ENCODE data around the gene SCEL.

The SCEL gene

DNA sequence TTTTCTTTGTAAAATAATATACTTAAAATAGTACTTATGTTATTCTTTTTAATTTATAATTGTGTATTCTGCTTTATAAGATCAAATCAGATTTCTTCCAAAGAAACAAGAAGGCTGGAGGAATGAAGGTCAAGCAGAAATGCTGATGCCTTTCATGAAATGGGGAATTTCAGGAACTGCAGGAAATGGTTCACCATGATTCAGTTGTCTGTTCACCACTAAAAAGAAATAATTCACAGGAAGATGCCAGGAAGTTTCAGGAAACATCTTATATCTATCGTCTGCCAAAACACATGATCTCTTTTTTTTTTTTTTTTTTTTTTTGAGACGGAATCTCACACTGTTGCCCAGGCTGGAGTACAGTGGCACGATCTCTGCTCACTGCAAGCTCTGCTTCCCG, 15.7 kb upstream of the SCEL start:
- no peak for DNase-seq (ENCODE audit: low read depth in 2 of 3, low spot score in 2 of 3)

DNA sequence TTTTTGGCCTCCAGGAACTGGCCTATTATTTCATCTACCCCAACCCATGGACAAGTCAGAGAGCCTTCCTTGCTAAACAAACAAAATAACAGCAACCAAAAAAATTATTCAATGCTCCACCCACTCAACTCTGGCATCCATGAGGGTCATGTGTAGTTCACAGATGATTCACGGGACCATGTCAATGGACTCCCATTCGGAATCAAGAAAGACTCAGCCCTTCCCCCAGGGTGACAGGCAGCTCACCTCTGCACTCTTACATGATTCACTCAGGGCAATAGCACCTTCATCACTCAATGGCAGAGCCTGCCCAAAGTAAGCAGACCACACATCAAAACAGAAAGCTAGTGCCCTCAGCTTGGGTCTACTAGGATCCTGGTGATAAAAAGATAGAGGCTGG, 14.3 kb upstream of the SCEL start:
- no peak for DNase-seq (ENCODE audit: low read depth in 2 of 3, low spot score in 2 of 3)

GRCh38 chr13:77521595-77522367, 13.7 kb upstream of the SCEL start:
- DNase-seq (ENCODE audit: low read depth in 2 of 3, low spot score in 2 of 3), result no peak

DNA sequence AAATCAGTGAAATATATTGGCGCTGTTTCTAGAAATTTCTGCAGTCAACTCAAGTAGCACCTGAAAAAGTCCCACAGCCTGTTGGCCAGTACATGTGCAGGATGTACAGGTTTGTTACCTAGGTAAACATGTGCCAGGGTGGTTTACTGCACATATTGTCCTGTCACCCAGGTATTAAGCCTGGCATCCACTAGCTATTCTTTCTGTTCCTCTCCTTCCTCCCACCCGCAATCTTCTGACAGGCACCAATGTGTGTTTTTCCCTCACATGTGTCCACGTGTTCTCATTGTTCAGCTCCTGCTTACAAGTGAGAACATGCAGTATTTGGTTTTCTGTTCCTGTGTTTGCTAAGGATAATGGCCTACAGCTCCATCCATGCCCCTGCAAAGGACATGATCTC, 13.1 kb upstream of the SCEL start:
- no peak for DNase-seq (ENCODE audit: low read depth in 2 of 3, low spot score in 2 of 3)

GRCh38 chr13:77523386-77523785, 12.1 kb upstream of the SCEL start:
- DNase-seq (ENCODE audit: low read depth in 2 of 3, low spot score in 2 of 3), result no peak

- DNase-seq (ENCODE audit: low read depth in 2 of 3, low spot score in 2 of 3), result no peak
Measured at GRCh38 chr13:77523834-77524728, 11.4 kb upstream of the SCEL start.

DNA sequence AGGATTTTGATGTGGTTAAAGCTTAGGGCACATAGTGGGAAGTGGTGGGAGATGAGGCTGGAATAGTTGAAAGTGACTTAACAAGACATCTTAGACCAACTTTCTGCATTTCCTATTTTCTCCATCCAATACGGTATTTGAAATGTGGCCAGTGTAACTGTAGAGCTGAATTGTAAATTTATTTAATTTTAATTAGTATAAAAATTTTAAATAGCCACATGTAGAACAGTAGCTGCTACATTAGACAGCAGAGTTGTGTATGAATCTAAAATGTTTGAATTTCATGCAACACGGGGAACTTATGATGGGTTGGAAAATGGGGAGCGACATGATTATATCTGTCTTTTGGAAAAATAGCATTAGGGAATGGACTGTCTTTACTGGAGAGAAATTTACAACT, 7.1 kb upstream of the SCEL start:
- no peak for DNase-seq (ENCODE audit: low read depth in 2 of 3, low spot score in 2 of 3)

DNA sequence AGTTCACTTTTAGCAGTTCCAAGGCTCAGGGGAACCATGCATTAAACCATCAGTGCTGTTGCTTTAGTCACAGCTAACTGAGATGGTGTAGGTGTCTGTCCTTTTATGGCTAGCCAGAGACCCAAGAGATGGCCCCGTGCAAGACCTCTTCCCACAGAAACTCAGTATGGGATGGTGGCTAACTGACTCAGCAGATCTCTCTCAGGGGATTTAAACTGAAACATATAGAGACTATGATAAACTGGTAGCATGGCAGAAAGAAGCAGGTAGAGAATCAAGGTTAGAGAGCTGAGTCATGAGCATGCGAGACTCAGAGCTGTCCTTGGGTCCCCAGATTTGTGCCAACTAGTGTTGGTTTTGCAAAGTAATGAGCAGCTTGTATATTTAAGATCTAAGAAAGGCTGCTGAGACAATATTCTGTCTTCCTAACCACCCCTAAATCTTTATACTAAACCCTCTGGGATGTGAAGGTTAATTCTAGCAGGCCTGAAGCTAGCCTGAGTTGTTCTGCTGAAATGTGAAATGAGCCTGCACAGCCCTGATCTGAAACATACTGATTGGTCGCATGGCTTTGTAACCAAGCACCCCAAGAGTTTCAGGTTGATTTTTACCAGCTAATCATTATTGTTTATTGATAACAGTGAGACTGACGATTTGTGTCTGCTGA, 6.5 kb upstream of the SCEL start:
- no peak for DNase-seq (ENCODE audit: low read depth in 2 of 3, low spot score in 2 of 3)

GRCh38 chr13:77529501-77529840, 6.0 kb upstream of the SCEL start:
- no peak for DNase-seq (ENCODE audit: low read depth in 2 of 3, low spot score in 2 of 3)

GRCh38 chr13:77530875-77531274, 4.6 kb upstream of the SCEL start:
- DNase-seq (ENCODE audit: low read depth in 2 of 3, low spot score in 2 of 3), result no peak

DNA sequence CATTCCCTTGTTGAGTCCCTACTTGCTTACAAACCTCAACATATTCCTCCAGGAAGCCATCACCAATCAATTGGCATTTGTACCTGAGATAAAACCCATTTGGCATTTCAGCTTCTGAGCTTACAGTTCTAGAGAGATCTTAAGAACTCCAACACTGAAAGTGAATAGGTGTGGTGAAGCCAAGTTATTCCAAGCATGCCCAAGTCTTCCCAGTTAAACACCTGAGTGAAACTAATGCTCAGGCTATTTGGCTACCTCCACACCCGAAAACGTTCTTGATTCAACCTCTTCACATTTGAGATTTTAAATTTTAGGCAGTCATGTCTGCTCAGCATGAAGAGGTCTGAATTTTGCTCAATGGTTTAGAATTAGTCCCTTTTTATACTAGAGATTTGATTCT, 2.5 kb upstream of the SCEL start:
- no peak for DNase-seq (ENCODE audit: low read depth in 2 of 3, low spot score in 2 of 3)

DNA sequence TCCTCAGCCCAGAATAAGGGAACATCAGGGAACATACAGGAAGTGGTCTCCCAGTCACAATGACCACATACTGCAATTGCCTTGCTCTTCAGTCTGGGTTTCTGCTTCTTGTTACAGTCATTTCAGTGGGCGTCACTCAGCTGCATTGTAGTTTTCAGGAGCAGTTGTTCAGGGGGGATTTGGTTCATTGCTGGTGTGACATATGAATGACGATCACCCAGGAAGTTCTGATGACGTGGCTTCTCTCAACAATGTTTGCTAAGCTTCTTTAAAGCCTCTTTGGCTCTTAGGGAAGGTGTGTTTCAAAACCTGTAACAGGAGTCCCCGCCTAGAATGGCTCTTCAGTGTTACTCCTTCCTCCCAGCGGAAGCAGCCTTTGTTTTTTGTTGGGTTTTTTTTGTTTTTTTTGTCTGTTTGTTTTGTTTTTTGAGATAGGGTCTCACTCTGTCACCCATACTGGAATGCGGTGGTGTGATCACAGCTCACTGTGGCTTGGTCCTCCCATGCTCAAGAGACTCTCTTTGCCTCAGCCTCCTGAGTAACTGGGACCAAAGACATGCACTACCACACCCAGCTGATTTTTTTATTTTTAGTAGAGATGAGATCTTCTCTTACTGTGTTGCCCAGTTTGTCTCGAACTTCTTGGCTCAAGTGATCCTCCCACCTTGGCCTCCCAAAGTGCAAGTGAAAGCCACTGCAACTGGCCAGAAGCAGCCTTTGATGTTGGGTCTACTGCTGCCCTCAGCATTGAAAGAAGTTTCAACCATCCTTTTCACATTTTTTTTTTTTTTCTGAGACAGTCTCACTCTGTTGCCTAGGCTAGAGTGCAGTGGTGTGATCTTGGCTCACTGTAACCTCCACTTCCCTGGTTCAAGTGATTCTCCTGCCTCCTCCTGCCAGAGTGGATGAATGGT, 1.4 kb upstream of the SCEL start:
- DNase-seq (ENCODE audit: low read depth in 2 of 3, low spot score in 2 of 3), result no peak

- DNase-seq (ENCODE audit: low read depth in 2 of 3, low spot score in 2 of 3), result no peak
Measured at GRCh38 chr13:77536358-77536757, 852 bp downstream of the SCEL start.

GRCh38 chr13:77537289-77537919, 1.9 kb downstream of the SCEL start:
- no peak for DNase-seq (ENCODE audit: low read depth in 2 of 3, low spot score in 2 of 3)

DNA sequence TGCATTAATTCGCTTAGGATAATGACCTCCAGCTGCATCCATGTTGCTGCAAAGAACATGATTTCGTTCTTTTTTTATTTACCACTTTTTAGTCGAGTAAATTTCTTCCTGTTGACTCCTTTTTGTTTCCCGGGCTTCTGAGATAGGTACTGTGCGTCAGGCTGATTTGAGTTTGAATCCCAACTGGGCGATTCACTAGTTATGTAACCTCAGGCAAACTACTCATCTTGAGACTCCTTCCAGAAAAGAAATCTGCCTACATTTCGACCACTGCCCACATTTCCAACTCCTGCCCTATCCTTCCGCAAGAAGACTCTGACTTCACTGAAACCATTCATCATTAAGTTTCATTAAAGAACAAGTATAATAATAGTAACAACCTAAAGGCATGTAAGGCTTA, 8.2 kb downstream of the SCEL start:
- no peak for DNase-seq (ENCODE audit: low read depth in 2 of 3, low spot score in 2 of 3)

DNA sequence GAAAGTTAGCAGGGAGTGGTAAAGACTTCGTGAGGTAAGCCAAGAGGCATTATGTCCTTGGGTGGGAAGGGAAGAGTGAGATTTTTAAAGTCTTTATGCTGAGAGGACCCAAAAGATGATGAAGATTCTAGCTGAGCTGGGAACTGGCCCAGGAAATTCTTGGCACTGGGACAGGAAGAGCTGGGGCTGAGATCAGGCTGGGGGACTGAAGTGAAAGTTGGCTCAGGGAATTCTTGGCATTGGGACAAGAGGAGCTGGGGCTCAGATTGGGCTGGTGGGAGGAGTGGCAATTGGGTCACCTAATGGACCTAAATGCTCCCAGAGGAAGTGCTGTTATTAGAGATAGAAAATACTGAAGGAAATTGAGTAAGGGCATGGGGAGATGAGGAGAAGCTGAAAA, 8.8 kb downstream of the SCEL start:
- no peak for DNase-seq (ENCODE audit: low read depth in 2 of 3, low spot score in 2 of 3)

DNA sequence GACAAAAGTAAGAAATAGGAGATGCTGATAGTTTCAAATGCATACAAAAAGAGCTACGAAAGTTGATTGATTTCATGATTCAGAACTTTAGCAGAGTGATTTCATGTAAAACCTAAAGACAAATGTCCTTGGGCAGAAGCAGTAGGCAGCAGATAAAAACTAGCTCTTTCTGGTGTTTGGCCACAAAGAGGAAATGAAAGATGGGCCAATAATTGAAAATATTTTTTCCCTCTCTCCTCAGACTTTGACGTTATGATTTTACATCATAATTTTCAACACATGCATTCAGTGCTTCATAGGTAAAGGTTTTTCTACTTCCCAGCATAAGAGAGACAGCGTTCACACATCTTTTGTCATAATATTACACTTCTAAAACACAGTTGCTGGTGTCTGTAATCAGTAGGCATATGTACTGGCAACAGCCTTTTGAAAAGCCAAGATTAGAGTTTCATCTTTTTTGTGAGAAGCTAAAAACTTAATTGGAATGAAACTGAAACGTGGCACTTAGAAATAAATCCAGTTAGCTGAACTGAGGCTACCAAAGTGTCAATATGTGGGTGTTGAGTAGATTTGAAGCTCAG, 9.3 kb downstream of the SCEL start:
- no peak for DNase-seq (ENCODE audit: low read depth in 2 of 3, low spot score in 2 of 3)

DNA sequence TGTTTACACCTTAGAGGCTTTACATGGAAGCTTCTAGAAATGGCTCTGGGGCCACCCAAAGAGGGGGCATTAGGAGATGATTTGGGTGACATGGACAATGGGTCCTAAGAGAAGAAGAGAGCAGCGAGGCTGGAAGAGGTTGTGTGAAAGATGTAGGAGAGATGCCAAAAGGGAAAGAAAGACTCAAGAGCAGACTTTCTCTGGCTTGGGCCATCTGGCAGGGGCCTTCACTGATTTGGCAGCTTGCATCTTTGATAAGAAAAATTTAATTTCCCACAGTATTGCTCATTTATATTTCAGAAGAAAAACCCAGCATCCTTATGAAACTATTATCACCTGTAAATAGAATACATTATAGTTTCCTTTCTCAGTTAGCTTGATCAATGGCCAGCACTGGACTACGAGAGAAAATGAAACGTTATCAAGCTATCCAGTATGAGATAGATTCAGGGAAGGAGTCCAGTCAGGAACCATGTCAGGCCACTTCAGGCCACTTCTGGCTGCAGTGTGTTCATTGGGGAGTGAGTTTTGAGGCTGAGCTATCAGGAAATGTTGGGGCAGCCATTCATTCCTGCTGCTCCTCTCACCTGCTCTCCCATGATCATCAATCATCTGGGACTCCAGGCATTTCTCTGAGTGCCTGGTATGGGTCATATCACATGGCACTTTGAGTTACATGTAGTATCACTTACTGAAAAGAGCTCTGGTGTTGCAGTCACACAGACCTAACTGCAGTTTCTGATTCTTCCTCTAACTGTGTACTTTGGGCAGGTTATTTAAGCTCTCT, 10.3 kb downstream of the SCEL start:
- DNase-seq (ENCODE audit: low read depth in 2 of 3, low spot score in 2 of 3), result no peak

DNA sequence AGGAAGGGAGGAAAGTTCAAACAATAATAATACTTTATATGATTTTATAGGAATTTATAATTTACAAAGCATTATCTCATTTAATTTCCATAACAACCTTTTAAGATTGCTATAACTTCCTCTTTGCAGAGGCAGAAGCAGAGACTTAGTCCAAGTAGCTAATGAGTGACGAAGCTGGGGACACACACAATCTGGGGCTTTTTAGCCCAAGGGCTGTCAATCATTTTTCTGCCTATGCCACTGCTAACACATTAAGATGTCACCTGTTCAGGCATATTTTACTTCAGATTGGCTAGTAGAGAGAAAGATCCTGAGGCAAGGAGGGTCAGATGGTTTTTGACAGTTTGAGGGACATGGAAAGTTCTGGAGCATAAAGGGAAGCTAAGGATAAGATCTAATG, 12.6 kb downstream of the SCEL start:
- no peak for DNase-seq (ENCODE audit: low read depth in 2 of 3, low spot score in 2 of 3)
